ENCODE data around the gene REEP1.

REEP1 gene

DNA sequence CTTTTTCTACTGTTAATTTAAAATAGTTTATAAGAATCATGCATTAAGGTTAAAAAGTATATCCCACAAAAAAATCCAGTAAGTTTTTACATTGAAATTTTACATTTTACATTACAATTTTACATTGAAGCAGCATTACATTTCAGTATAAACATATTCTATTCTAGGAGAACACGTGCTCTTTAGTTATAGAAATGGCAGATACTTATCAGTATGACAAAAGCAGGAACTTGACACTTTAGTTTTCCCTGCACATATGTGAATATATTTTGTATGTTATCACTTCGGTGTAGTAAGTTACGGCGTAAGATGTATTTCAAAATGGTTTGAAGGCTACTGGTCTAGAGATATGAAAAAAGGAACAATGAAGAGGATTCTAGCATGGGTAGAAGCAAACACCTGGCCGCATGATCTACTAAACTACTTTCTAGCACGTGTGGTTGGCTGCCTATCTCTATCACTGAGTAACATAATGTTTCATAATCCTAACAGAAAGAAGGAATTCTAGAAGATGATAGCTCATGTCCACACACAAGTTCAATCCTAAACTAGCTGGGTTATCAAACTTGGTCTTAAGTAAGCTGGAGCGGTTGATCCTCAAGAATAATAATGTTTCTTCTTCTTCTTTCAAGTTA, 147.5 kb downstream of the REEP1 start:
- DNase-seq: no peak

DNA sequence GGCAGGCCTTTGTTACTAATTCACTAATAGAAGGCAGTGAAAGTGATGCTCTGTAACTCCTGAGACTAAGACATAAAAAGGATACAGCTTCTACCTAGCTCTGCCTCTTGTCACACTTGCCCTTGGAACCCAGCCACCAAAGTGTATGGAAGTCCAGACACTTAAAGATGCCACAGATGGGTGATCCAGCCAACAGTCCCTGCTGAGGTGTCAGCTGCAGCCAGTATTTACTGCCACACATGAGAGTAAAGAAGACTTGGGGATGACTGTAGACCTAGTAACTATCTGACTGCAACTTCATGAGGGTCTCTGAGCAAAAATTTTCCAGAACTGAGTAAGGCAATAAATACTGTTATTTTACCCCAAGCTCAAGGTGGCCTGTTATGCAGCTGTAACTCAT, 151.0 kb downstream of the REEP1 start:
- no peak for DNase-seq

DNA sequence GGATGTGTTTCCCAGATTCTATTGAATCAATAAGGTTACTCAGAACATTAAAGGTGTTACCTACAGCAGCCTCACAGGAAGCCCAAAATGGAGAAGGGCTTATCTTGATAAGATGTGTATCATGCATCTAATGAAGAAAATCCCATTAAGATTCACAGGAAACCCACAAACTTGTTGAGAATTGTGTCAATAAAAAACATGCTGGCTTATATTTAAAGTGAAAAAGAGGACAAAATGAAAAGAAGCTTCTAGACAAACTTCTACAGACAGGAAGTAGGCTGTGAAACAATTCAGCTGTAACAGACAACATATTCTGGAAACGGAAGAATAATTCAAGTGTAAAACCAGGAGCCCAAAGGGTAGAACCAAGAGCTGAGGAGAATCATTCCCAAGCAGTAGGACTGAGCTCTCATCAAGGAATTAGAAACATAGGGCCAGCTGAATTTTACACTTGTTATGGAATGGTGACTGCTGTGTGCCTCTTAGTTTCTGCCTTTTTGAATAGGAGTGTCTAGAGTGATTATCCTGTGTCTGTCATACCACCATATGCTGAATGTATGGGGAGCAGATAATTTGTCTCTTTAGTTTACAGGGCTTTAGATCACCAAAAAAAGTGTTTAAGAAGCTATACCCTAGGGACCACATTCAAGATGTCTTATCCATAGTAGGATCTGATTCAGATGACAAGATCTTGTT, 151.8 kb downstream of the REEP1 start:
- DNase-seq: no peak

DNA sequence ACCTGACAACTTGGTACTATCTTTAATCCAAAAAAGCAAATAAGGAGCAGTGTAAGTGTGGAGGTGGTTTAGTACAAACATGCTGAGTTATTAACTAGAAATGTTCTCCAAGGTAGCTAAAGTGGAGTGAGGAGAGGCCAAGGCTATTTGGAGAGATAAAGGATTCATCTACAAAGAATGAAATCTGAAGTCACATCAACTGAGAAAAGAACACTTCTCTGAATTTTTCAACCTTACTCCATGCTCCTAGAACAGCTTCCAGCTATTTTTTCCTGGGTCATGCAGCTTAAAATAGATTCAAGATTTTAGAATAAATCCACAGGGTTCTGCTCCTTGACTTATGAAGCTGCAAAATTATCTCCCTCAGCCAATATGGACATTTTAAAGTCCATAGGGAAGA, 160.8 kb downstream of the REEP1 start:
- no peak for DNase-seq

DNA sequence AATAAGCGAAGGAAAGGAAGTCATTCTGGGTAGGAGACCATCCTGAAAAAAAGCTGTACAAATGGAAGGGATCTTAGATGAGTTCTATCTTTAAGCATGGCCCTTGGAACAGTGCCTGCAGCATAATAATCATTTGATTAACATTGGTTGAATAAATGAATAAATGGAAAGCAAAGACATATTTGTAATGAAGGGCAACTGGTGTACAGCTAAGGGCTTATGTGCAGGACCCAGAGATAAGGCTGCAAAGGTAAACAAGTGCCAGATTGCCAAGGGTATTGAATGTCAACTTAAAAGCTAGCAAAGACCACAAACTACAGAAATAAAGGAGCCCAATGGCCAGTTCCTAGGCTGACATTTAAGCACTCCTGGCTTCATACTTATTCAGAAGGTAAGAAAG, 161.6 kb downstream of the REEP1 start:
- no peak for DNase-seq

DNA sequence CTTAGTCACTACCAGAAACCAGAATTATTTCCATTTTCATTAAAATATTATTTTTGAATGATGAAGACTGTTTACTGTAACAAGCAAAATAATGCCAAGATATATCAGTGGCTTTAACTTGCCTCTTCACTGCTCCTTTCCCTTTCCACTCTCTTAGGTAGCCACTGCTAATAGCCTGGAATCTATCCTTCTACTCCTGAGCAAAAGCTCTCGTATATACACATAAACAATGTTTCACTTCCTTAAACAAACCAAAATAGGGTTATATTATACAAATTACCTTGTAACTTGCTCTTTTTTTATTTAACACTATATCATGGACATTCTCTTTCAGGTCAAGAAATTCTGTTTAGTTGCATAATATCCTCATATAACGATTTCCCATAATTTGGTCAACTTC, 163.0 kb downstream of the REEP1 start:
- no peak for DNase-seq

DNA sequence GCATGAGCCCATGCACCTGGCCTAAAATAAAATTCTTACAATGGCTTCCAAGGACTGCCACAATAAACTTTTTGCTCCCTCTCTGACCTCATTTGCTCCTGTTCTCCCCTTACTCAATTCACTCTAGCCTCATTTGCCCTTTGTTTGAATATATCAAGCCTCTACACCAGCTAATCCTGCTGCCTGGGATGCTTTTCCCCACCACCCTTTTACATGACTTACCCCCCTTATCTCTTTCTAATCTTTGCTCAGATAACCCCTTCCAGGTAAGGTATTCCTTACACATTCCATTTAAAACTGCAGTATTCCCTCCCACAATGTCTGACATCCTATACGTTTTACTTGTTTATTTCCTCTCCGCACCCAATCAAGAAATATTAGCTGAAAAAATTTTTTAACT, 164.8 kb downstream of the REEP1 start:
- DNase-seq: no peak

DNA sequence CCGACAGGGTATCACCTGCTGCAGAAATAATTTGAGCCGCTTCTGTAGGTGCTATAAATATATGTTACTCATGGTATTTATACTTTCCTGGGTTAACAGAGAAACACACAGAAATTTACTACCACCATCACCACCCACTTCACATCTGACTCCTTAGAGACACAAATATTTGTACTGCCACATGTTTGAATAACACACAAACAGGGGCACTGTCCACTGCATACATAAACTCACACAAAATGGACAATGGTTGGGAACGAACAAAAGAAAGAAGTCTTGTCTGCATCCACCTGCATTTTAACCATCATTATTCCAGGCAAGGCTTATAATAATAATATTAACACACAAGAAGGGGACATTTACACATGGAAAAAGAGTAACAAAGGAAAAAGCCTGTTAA, 166.1 kb downstream of the REEP1 start:
- no peak for DNase-seq

DNA sequence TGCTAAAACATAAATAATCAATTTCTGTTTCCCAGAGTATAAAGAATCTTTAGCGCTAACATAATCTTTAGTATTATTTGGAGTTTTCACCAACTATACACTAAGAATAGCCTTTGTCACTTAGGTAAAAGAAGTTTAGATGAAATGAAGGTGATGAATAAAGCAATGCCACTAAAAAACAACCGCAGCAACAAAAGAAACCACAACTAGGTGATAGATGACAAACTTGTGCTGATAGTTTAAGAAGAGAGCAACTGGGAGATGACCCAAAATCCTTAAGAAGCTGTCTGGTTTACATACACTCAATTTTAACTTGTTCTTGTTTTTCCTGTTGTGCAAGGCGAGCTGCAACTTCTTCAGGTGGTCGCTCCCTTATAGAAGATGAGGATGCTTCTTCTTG, 167.0 kb downstream of the REEP1 start:
- no peak for DNase-seq

Measured in activated CD4-positive, CD25-positive, alpha-beta regulatory T cell (primary cell).